OCI-LY1 (cell line): ENCODE measurements around the gene TSC22D1.

Experiments used
- EZH2 ChIP-seq: fragments of 200-600 bp; sonication (generic), shearing (Covaris generic); IDR thresholded peaks from 2 replicates; pipeline ENCODE4 v1.8.0; 2017; ENCODE audit warnings: borderline replicate concordance, mixed run types, mild to moderate bottlenecking, antibody characterized with exemption, low read length, moderate library complexity, mixed read lengths
- TF ChIP-seq, protein P1 (sequence below): fragments of 200-600 bp; sonication (generic), shearing (Covaris generic); IDR thresholded peaks from 2 replicates; pipeline ENCODE4 v1.5.1; 2017; ENCODE audit warnings: mild to moderate bottlenecking, antibody characterized with exemption, low read length, moderate library complexity, mixed read lengths

GRCh38 chr13:44417876-44418275, 158.3 kb downstream of the TSC22D1 start:
- no peak for TF ChIP-seq EZH2
- TF ChIP-seq, protein P1, sequence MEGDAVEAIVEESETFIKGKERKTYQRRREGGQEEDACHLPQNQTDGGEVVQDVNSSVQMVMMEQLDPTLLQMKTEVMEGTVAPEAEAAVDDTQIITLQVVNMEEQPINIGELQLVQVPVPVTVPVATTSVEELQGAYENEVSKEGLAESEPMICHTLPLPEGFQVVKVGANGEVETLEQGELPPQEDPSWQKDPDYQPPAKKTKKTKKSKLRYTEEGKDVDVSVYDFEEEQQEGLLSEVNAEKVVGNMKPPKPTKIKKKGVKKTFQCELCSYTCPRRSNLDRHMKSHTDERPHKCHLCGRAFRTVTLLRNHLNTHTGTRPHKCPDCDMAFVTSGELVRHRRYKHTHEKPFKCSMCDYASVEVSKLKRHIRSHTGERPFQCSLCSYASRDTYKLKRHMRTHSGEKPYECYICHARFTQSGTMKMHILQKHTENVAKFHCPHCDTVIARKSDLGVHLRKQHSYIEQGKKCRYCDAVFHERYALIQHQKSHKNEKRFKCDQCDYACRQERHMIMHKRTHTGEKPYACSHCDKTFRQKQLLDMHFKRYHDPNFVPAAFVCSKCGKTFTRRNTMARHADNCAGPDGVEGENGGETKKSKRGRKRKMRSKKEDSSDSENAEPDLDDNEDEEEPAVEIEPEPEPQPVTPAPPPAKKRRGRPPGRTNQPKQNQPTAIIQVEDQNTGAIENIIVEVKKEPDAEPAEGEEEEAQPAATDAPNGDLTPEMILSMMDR = no peak
